ENCODE measurements around the gene NRIP2.

NRIP2 gene

DNA sequence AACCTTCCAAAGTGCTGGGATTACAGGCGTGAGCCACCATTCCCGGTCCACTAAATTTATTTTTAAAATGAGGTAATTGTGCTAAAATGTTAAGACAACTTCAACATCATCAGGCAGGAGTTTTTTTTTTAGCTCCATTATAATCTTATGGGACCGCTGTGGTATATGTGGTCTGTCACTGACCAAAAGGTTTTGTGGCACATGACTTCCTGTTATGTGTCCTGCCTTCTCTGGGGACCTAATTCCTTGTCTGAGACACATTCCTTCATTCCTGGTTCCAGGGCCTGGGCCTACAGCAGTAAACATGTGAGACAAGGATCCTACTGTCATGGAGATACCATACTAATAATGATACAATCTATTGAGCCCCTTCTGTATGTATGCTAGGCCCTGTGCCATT lies 17.1 kb upstream of the NRIP2 start:
- in situ Hi-C loops (cut with MboI; ENCODE audit: low sequenced_read_pairs) = no loop called here

DNA sequence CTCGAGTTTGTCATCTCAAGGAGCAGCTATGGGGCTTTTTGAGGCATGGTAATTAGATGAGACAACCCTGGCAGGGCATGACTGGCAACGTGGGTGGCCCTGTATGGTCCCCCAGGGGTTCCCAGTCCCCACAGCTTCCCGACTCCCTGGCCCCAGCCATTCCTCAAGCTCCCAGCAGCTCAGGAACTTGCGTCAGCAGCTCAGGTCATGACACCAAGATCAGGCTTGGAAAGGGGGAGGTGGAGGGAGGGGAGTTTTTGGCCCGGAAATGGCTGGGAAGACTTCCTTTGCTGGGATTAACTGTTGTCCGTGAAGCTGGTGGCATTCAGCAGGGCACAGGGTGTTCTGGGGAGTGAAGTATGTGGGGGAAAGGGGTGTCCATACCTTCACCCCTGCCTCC lies 10.4 kb upstream of the NRIP2 start:
- in situ Hi-C loops (cut with MboI; ENCODE audit: low sequenced_read_pairs) = no loop called here

DNA sequence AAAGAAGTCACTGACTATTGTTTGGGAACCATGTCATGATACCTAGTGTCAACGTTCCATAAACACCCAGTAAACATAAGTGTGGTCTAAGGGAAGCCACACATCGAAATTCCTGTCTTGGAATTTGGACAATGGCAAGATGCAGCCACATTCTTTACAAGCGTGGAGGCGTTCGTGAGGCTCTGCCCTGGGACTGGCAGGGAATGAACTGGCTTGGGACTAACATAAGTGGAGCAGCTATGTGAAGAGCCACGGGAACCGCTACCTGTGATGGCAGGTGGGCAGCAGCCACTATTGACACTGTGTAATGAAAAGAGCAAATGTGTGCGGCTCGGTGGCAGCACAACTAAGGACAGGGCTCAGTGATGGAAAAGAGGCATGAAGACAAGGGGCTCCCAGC lies 10.0 kb upstream of the NRIP2 start:
- in situ Hi-C loops (cut with MboI; ENCODE audit: low sequenced_read_pairs) = no loop called here

DNA sequence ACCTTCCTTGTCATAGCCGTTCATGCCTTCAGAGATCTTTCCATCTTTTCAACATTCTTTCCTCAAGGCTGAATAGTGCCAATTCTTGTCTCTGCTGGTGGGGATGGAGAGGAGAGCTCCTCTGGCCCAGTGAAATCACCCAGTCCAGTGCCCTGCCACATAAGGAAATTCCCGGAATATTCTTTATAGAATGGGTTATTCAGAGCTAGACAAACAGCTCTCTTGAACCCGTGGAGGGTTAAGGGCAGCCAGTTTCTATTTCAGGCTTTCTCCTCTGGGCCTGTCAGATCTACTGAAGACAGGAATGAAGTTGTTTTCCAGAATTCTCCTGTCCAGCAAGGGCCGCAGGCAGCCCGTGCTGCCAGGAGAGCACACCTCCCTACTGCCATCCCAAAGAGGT lies 8.1 kb upstream of the NRIP2 start:
- in situ Hi-C loops (cut with MboI; ENCODE audit: low sequenced_read_pairs) = no loop called here

DNA sequence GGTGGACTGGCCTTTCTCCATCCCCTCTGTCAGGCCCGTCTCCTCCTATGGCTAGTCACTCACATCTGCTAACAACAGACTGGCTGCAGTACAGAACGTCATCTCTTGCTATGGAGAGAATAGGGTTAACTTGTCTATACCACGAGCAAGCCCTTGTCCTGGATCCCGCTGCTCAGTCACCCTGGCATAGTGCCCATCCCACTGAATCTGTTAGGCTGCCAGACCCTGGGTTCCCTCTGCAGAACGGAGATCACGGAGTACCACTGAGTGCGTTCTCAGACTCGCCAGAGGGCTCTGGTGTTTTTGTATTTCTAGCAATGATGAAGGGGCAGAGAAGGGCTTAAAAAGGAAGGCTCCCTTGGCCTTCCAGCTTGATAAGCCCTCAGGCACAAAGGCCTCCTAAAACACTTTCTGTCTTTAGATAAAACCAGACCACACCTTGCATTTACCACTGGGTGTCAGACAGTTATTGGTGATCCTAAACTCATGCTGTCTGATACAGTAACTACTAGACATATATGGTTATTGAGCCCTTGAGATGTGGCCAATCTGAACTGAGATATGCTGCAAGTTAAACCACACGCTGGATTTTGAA lies 6.3 kb upstream of the NRIP2 start:
- in situ Hi-C loops (cut with MboI; ENCODE audit: low sequenced_read_pairs) = no loop called here

DNA sequence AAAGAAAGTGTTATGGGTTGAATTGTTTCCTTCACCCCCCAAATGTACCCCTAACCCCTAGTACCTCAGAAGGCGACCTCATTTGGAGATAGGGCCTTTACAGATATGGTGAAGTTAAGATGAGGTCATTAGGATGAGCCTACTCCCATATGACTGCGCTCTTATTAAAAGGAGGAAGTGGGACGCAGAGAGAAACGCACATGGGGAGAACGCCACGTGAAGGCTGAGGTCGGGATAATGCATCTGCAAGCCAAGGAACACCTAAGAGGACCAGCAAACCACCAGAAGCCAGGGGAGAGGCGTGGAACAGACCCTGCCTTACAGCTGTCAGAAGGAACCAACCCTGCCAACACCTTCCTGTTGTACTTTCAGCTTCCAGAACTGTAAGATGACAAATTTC lies 1.7 kb upstream of the NRIP2 start:
- in situ Hi-C loops (cut with MboI; ENCODE audit: low sequenced_read_pairs) = no loop called here

DNA sequence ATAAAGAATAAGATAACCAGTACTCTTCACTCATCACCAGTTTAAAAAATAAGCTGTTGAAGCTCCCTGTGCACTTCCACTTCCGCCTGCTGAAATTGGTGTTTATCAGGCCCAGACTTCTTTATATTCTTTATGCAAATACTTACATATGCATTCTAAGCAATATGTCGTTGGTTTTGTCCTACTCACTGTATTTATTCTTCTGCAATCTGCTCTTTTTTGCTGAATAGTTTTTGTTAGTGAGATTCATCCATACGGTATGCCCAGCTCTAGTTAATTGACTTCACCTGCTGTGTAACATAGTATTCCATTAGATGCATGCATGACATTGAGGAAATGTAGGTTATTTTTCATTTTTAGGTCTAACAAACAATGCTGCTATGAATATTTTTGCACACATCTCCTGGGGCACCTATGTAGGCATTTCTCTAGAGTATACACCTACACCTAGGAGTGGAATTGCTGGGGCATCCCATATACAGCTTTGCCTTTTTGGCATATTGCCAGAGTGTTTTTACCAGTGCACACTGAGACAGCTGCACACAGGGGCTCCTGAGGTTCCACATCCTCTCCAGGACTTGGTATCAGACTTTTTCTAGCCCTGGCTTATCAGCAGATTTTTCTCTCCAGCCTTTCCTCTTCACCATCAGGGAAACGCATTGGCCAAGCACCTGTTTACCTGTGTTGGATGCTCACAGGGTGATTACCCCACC lies 1.0 kb upstream of the NRIP2 start:
- in situ Hi-C loops (cut with MboI; ENCODE audit: low sequenced_read_pairs) = no loop called here

DNA sequence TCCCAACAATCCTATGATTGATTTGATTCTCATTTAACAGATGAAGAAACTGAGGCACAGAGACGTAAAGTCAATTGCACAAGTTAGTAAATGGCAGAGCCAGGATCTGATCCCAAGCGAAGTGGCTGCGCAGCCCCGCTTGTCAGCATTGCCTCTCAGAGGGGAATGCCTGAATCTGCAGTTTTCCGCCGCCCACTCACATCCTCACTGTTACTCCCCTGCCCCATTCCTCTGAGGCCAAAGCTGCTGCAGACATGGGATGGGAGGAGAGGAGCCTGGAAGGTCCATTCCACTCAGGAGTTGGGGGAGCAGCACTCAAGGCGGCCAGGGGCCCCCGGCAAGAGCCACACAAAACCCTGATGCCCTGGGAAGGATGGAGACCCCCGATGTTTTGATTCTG lies 1.0 kb downstream of the NRIP2 start:
- in situ Hi-C loops (cut with MboI; ENCODE audit: low sequenced_read_pairs) = no loop called here

DNA sequence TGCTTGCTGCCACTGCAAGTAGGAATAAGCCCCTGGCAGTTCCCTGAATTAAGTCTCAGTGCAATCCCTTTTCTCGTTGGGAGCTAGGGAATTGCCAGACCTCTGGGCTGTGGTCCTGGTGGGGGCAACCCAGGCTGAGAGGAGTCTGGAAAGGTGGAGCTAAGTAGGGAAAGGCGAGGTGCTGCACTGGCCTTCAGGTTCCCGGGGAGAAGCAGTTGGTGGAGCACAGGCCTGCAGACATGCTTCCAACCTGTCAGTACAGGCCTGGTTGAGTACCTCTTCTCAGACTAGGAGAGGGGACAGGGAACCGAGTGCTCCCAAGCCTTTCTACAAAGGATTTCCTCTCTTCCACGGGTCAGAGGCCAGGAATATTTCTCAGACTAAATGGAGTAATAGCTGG lies 1.5 kb downstream of the NRIP2 start:
- in situ Hi-C loops (cut with MboI; ENCODE audit: low sequenced_read_pairs) = no loop called here

DNA sequence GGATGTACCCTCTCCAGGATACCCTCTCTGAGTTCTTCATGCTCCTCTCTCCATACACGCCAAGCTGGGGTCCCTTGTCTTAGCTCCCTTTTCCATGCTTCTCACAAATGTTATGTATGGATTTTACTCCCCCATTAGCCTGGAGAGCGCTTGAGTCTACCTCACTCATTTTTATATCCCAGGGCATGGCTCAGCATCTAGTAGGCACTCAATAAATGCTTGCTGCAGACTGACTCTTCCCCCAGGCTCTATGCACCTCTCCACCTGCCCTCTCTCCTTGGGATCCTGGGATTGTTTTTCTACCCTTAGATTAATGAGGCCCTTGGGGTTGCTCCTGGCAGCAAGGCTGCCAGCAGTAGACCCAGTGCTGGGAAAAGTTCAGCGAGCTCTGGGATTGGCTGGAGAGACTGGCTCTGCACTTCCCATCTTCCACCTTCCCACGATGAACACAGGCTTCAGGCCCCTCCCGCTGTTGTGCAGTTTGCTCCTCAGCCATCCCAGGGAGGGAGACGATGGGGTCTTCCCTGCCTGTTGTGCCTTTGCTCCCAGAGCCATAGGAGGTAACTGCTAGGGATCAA lies 2.2 kb downstream of the NRIP2 start:
- in situ Hi-C loops (cut with MboI; ENCODE audit: low sequenced_read_pairs) = no loop called here

DNA sequence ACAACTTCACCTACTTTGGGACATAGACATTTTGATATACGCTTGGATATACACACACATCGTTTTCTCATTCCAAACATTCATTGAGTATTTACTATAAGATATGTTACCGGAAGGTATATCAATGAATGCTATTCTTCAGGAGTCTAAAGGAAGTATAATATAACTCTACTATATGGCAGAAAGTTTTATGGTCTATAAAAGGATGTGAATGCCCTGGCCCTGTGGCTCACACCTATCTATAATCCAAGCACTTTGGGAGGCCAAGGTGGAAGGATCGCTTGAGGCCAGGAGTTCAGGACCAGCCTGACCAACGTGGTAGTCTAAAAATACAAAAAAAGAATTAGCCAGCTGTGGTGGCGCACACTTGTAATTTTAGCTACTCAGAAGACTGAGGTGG lies 5.6 kb downstream of the NRIP2 start:
- in situ Hi-C loops (cut with MboI; ENCODE audit: low sequenced_read_pairs) = no loop called here

DNA sequence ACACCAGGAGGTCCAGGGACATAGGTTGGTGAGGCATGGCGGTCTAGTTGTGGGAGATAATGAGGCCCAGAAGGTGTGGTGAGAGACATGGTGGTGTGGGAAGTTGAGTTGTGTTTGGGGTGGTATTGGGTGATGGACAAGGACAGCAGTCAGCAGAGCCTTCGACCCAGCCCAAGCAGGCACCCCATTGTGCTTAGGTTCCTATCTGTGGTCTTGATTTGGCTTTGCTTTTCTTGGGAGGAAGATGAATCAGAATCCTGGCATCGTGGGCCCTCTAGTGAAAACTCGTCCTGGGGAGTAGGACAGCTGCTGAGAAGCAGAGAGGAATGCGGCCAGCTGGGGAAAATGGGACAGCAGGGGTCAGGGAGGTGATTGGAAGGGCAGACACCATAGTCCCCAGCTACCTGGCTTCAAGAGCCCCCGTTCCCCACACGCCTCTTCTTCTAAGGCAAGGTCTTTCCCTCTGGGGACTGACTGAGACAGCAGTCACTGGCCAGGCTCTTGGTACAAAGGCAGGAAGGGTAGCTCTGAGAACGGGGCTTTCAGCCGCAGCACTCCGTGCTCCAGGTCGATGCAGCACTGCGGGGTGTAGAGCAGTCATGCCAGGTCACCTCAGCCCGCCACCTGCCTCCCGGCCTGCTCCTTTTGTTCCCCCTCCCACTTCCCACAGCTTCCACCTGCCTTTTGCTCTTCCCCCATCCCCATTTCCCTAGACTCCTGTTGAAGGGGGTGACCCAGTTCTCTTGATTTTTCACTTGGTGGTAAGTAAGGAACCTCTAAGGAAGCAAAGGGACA lies 7.9 kb downstream of the NRIP2 start:
- in situ Hi-C loops (cut with MboI; ENCODE audit: low sequenced_read_pairs) = no loop called here

DNA sequence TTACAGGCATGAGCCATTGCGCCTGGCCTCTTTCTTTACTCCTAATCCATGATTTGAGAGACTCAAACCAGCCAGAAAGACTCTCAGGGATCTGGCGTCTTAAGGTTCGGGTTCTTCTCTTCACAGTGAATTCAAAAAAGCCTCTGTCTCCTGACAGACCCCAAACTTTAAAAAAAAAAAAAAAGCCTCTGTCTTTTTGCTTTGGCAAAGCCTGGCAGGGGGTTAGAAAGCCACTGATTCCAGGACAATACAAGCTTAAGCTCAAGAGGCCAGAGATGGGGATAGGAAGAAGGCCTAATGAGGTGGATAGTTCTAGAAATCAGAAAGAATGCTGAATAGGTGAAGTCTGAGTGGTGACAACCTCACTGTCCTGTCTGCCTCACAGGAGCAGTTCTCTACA lies 8.8 kb downstream of the NRIP2 start:
- in situ Hi-C loops (cut with MboI; ENCODE audit: low sequenced_read_pairs) = no loop called here

DNA sequence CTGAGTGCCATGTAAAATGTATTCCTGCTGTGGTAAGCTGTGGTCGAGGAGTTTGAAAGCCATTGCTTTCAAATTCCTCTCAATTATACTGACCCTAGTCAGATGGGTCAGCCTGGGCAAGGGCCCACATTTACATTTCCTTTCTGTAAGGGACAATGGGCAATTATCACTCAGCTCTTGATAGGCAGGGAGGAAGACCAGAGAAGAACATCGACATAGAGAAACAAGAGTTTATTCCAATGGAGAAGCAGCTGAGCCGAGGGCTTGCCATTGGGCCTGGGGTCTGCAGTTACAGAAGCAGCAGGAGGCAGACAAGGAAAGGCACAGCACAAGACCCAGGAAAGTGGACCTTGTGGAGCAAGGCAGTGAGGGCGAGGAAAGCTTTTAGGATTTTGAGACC lies 9.7 kb downstream of the NRIP2 start:
- in situ Hi-C loops (cut with MboI; ENCODE audit: low sequenced_read_pairs) = no loop called here

DNA sequence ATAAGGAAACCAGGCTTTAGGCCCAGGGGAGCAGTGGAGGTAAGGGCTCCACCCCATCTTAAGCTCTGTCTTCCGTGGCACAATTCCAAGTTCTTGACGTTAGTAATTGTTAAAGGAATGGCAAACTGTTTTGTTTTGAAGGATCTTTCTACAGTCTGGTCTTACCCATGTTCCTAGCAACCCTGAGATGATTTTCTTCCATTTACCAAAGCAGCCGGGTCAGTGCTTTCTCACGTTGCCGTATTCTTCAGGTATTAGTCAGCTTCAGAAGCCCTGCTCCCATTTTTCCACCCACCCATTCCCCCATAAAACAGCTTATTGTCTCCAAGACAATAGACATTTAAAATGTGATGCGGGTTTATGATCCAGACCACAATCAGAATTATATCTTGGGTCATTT lies 10.3 kb downstream of the NRIP2 start:
- in situ Hi-C loops (cut with MboI; ENCODE audit: low sequenced_read_pairs) = no loop called here

DNA sequence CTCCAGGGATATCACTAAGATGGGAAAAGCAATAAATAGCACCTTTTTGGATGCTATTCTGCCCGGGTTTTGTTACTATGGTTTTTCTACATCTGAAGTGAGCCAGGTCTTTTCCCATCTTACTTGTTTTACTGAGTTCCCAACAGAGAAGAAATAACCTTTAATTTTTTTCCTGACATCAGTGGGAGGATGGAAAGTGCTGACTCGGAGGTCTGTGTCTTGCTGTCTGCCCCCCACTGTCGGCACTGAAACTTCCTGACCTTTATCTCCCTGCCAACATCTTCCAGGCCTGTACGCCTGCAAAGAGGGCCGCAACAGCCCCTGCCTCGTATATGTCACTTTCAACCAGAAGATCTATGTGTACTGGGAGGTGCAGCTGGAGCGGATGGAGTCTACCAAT lies 11.4 kb downstream of the NRIP2 start:
- in situ Hi-C loops (cut with MboI; ENCODE audit: low sequenced_read_pairs) = no loop called here

DNA sequence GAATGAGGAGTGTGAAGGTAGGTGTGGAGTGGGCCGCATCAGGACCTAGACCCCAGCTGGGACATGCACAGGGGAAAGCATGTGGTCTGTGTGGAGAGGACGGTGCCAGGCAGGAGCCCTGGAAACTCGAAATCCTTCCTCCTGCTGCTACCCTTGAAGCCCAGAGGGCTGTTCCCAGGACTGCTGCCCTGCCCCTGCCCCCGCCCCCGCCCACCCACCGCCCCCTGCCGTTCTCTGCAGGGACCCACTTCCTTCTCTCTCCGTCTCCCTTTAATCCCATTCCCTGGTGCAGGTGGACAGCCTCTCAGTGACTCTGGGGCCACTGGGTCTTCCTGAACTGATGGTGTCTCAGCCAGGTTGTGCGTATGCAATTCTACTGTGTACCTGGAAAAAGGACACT lies 14.4 kb downstream of the NRIP2 start:
- in situ Hi-C loops (cut with MboI; ENCODE audit: low sequenced_read_pairs) = no loop called here

DNA sequence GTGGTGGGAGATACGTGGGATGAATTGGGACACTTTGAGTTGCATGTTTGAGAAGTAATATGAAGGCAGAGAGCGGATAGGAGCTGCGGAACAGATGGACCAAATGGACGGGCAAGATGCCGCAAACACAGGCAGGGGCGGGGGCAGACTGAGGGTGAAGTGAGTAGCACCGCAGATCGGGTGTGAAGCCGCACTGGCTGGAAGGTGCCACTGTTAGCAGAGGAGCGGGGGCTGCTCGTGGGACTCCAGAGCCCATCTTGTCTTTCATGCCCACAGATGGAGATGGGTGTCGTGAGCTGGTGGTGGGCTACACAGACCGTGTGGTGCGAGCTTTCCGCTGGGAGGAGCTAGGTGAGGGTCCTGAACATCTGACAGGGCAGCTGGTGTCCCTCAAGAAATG lies 15.0 kb downstream of the NRIP2 start:
- in situ Hi-C loops (cut with MboI; ENCODE audit: low sequenced_read_pairs) = no loop called here

DNA sequence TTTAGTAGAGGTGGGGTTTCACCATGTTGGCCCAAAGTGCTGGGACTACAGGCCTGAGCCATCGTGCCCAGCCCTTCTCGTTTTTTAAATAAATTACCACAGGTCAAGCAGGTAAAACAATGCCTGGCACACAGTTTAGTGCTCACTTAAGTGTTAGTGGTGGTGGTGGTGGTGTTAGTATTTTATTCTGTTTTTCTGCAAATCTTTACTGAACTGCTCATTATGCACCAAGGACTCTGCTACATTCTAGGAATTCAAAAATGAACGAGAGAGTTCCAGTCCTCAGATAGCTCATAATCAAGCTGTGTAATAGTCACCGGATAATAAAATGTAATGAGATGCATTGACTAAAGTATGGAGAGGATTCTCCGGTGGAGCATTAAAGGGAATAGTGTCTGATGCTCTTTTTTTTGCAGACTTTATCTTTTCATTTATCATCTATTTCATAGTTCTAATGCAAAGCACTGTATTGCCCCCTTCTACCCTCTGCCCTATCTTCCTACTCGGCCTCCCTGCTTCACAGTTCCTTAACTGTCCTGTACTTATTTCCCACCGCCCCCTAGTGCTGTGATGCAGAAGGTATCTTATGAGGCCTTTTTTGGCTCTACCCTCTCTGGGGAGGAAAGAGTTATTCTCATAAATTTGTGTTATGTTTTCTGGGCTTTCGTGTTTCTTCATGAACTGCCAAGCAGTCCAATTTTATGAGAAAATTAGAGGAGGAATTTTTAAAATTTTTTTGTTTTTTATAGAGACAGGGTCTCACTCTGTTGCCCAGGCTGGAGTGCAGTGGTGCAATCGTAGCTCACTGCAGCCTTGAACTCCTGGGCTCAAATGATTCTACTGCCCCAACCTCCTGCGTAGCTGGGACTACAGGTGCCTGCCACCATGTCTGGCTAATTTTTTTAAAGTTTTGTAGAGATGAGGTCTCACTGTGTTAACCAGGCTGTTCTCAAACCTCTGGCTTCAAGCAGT lies 21.3 kb downstream of the NRIP2 start:
- in situ Hi-C loops (cut with MboI; ENCODE audit: low sequenced_read_pairs) = no loop called here

DNA sequence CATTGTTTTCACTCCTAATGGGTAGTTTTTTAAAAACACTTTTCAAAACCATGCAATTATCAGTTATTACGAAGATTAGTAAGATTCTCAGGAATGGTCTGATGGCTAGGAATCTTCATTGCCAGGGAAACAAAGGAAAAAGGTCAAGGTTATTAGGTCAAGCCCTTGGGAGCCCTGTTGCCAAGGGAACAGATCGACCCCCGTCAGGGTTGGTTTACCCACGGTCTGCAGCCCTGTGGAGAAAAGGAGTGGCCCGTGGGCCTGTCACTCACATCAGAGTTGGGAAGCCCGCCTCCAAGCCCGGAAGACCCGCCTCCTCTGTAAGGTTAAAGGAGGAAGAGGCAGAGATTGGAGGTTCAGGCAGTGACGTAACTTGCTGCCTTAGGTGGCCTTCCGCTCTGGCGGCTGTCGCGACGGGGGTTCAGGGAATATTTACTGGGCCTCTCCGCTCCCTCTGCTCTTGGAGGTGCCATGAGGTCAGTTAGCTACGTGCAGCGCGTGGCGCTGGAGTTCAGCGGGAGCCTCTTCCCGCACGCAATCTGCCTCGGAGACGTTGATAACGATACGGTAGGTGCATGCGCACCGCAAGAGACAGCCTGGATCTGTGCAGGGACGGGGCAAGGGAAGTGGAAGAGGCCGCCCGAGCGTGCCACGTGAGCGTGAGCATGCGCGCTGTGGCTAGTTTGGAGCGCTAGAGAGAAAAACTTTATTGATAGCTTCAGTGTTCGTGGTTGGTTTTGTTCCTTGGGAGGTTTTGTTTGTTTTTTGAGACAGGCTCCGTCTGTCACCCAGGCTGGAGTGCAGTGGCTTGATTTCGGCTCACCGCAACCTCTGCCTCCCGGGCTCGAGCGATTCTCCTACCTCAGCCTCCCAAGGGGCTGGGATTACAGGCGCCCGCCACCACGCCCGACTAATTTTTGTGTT lies 22.3 kb downstream of the NRIP2 start, which contains the start of gene ITFG2:
Gene ITFG2, plus strand, starts transcription at position 379 of the 924 bp plus-strand sequence. Its CDS starts 93 bp downstream, at position 472.
- in situ Hi-C loops (cut with MboI; ENCODE audit: low sequenced_read_pairs) = no loop called here

Measured in HL-60/S4 treated with phorbol 12-myristate 13-acetate at 8.2 ng/mL for 4 days and 3 days (cell line).